Colonic mucosa (tissue), 4 donors: ENCODE results near the gene TKT. TPM values are rescaled to one million over a fixed set of nuclear protein-coding genes. Genes with fewer than 3 reads are reported as not detected.
A peak's percentile ranks its signal among the peaks of the same experiment; 100 is the strongest.

Experiments used
- DNase-seq: peaks from one replicate; pipeline ENCODE4 v3.0.0-alpha.2; 2020
- H3K27ac ChIP-seq: fragments of 200-600 bp; one replicate; pipeline ENCODE4 v1.8.0; 2021
- H3K27me3 ChIP-seq: fragments of 200-600 bp; one replicate; pipeline ENCODE4 v1.8.0; 2021
- H3K36me3 ChIP-seq: fragments of 200-600 bp; one replicate; pipeline ENCODE4 v1.8.0; 2021
- H3K4me1 ChIP-seq: fragments of 200-600 bp; one replicate; pipeline ENCODE4 v1.8.0; 2021; ENCODE audit warnings: mild to moderate bottlenecking
- H3K4me3 ChIP-seq: fragments of 200-600 bp; one replicate; pipeline ENCODE4 v1.8.0; 2021
- H3K9ac ChIP-seq, 2 donors: one replicate each; pipeline ENCODE4 v1.7.0; 2013; ENCODE audit warnings: control low read depth in 2 of 2, low read depth in 2 of 2, low read length in 2 of 2
- H3K9me3 ChIP-seq: fragments of 200-600 bp; one replicate; pipeline ENCODE4 v1.8.0; 2021
- CTCF ChIP-seq: fragments of 200-600 bp; IDR thresholded peaks from one replicate; pipeline ENCODE4 v1.8.0; 2022; ENCODE audit warnings: antibody characterized with exemption, mild to moderate bottlenecking
- intact Hi-C: fragments of 100-400 bp; cut with DNase I; formaldehyde crosslinking; loops from one replicate; pipeline ENCODE4 v1.14.1; 2022
- total RNA-seq, 2 donors: library from RNA; stranded (reverse); fragmentation: NEBNext Ultra II Directional in 1 of 2; extraction: Animal tissue kit (Norgen Biotek cat#: 25700) in 1 of 2; gene quantifications; one replicate each; pipeline ENCODE4 v1.2.1, GENCODE V29; 2021
- donor health status: healthy.
- donor health status: DM: no; HTN: no; CAD: no.
- donor health status: DM: no; HTN: no; CAD: no.

Gene TKT
- total RNA-seq, 2 donors from 2014 or later, result 315 to 393 TPM

- no peak for TF ChIP-seq CTCF
- intact Hi-C loops, result loop anchor here (1.0 kb wide), 1 partner anchor 62 kb away; no protein-coding TSS in a partner anchor
- Histone ChIP-seq H3K4me1 (no peaks in the 10 kb centered on the region), H3K27me3 (no peaks in the 10 kb centered on the region), H3K9me3 (no peaks in the 10 kb centered on the region), H3K4me3 (no peak overlapping the region), H3K9ac (no peak overlapping the region), H3K27ac (no peak overlapping the region), H3K36me3 (no peaks in the 10 kb centered on the region)
- peak; percentile 42 for DNase-seq
These were observed 59.0 kb downstream of the TKT start for GRCh38 chr3:53196575-53197407.

GRCh38 chr3:53195602-53196574, 59.9 kb downstream of the TKT start:
- Histone ChIP-seq H3K27ac (no peak overlapping the region), H3K9me3 (no peaks in the 10 kb centered on the region), H3K27me3 (no peaks in the 10 kb centered on the region), H3K36me3 (no peaks in the 10 kb centered on the region), H3K4me1 (no peaks in the 10 kb centered on the region), H3K4me3 (no peak overlapping the region), H3K9ac (no peak overlapping the region)
- intact Hi-C loops, result loop anchor here (1.0 to 2.0 kb wide), 2 partner anchors 62 to 81 kb away; no protein-coding TSS in a partner anchor
- peak; percentile 100 for TF ChIP-seq CTCF
- peak; percentile 44 for DNase-seq

GRCh38 chr3:53195066-53195450, 60.8 kb downstream of the TKT start:
- Histone ChIP-seq H3K27me3 (no peaks in the 10 kb centered on the region), H3K9ac (no peak overlapping the region), H3K9me3 (no peaks in the 10 kb centered on the region), H3K4me1 (no peaks in the 10 kb centered on the region), H3K4me3 (no peak overlapping the region), H3K36me3 (no peaks in the 10 kb centered on the region), H3K27ac (no peak overlapping the region)
- intact Hi-C loops, result loop anchor here (2.0 kb wide), 1 partner anchor 80 kb away; no protein-coding TSS in a partner anchor
- no peak for TF ChIP-seq CTCF
- DNase-seq, result no peak

- Histone ChIP-seq H3K36me3 (no peaks in the 10 kb centered on the region), H3K4me1 (no peaks in the 10 kb centered on the region), H3K9me3 (no peaks in the 10 kb centered on the region), H3K27ac (no peak overlapping the region), H3K27me3 (no peaks in the 10 kb centered on the region), H3K4me3 (no peak overlapping the region), H3K9ac (no peak overlapping the region)
- no peak for DNase-seq
- TF ChIP-seq CTCF, result no peak
- intact Hi-C loops, result loop anchor here (2.0 kb wide), 1 partner anchor 80 kb away; no protein-coding TSS in a partner anchor
These were observed 61.4 kb downstream of the TKT start for GRCh38 chr3:53194210-53195065.
